Activated T-helper 1 cell treated with anti-CD3 and anti-CD28 coated beads, Interleukin-2, amount 50 U/mL, for 16 hours (primary cell): Measurements from ENCODE around the gene AOAH.

ENCODE experiments used
- DNase-seq, 2 donors: peaks; one replicate each; pipeline ENCODE4 v3.0.0-alpha.2; 2020; ENCODE audit warnings: low read depth in 1 of 2, low spot score in 1 of 2

The AOAH gene

GRCh38 chr7:36635091-36635490 is 89.2 kb downstream of the AOAH start:
- no peak for DNase-seq

GRCh38 chr7:36633377-36633776 is 90.9 kb downstream of the AOAH start:
- no peak for DNase-seq

GRCh38 chr7:36630112-36630650 is 94.1 kb downstream of the AOAH start:
- DNase-seq = no peak

GRCh38 chr7:36629351-36629750 is 94.9 kb downstream of the AOAH start:
- no peak for DNase-seq

- no peak for DNase-seq
Measured at GRCh38 chr7:36627836-36628235, 96.5 kb downstream of the AOAH start.

- no peak for DNase-seq
Measured at GRCh38 chr7:36626111-36626510, 98.2 kb downstream of the AOAH start.

- no peak for DNase-seq
Measured at GRCh38 chr7:36625247-36625646, 99.0 kb downstream of the AOAH start.

GRCh38 chr7:36623247-36623646 is 101.0 kb downstream of the AOAH start:
- no peak for DNase-seq

- no peak for DNase-seq
Measured at GRCh38 chr7:36621396-36621795, 102.9 kb downstream of the AOAH start.

GRCh38 chr7:36620166-36620708 is 104.1 kb downstream of the AOAH start:
- no peak for DNase-seq

- DNase-seq = no peak
Measured at GRCh38 chr7:36617408-36617807, 106.9 kb downstream of the AOAH start.

GRCh38 chr7:36615852-36616540 is 108.3 kb downstream of the AOAH start:
- no peak for DNase-seq

- DNase-seq = no peak
Measured at GRCh38 chr7:36614959-36615358, 109.3 kb downstream of the AOAH start.

- no peak for DNase-seq
Measured at GRCh38 chr7:36613031-36613614, 111.2 kb downstream of the AOAH start.

- DNase-seq = no peak
Measured at GRCh38 chr7:36611703-36612102, 112.6 kb downstream of the AOAH start.

GRCh38 chr7:36607721-36608095 is 116.6 kb downstream of the AOAH start:
- no peak for DNase-seq

GRCh38 chr7:36606976-36607720 is 117.1 kb downstream of the AOAH start:
- DNase-seq = no peak

- no peak for DNase-seq
Measured at GRCh38 chr7:36606153-36606975, 117.9 kb downstream of the AOAH start.

GRCh38 chr7:36605261-36606051 is 118.8 kb downstream of the AOAH start:
- no peak for DNase-seq

GRCh38 chr7:36604806-36605205 is 119.5 kb downstream of the AOAH start:
- no peak for DNase-seq
